Keratinocyte (primary cell): Measurements from ENCODE around the gene DACT2. TPM values are rescaled to one million over a fixed set of nuclear protein-coding genes. Genes with fewer than 3 reads are reported as not detected.

Experiments used
- DNase-seq: peaks from one replicate; pipeline ENCODE4 v3.0.0-alpha.2; 2011; ENCODE audit warnings: low read depth, missing footprints, low spot score
- FAIRE-seq: peaks from 2 replicates; lab custom pipeline; 2011; peaks lifted over from hg19 to GRCh38; lab: Jason Lieb, UNC
- H2AFZ ChIP-seq: 2 replicates; pipeline ENCODE4 v1.6.0; 2012; ENCODE audit warnings: low read length, control low read depth, inconsistent platforms; ENCODE audit not compliant: control insufficient read depth
- H3K27ac ChIP-seq: 2 replicates; pipeline ENCODE4 v1.5.1; 2011; ENCODE audit warnings: low read length; ENCODE audit not compliant: control insufficient read depth, insufficient read depth
- H3K27me3 ChIP-seq: 3 replicates; pipeline ENCODE4 v1.6.0; 2011; ENCODE audit warnings: low read length; ENCODE audit not compliant: control insufficient read depth, insufficient read depth; ENCODE audit errors: extremely low read depth
- H3K36me3 ChIP-seq, 2 experiments: 2 replicates in 1 of 2; 3 replicates in 1 of 2; pipeline ENCODE4 v1.5.1; 2011; ENCODE audit warnings: low read length in 2 of 2, mild to moderate bottlenecking in 1 of 2; ENCODE audit not compliant: control insufficient read depth in 2 of 2, insufficient read depth in 2 of 2; ENCODE audit errors: extremely low read depth in 1 of 2
- H3K4me1 ChIP-seq: 3 replicates; pipeline ENCODE4 v1.5.1; 2011; ENCODE audit warnings: low read length; ENCODE audit not compliant: control insufficient read depth, insufficient read depth; ENCODE audit errors: extremely low read depth
- H3K4me2 ChIP-seq: 3 replicates; pipeline ENCODE4 v1.6.0; 2011; ENCODE audit warnings: low read depth, low read length; ENCODE audit not compliant: control insufficient read depth, insufficient read depth; ENCODE audit errors: extremely low read depth
- H3K4me3 ChIP-seq, 3 experiments: fragments of 200-600 bp in 1 of 3; sonication (generic) in 1 of 3; 2 replicates in 2 of 3; 3 replicates in 1 of 3; pipeline ENCODE4 v1.5.1; 2011 to 2016; ENCODE audit warnings: low read length in 3 of 3, mild to moderate bottlenecking in 3 of 3, control low read depth in 2 of 3, inconsistent platforms in 1 of 3, low read depth in 1 of 3, mixed read lengths in 1 of 3, mixed run types in 1 of 3, moderate library complexity in 1 of 3; ENCODE audit not compliant: control insufficient read depth in 2 of 3, insufficient read depth in 2 of 3; ENCODE audit errors: extremely low read depth in 1 of 3
- H3K79me2 ChIP-seq: 2 replicates; pipeline ENCODE4 v1.6.0; 2012; ENCODE audit warnings: low read length; ENCODE audit not compliant: control insufficient read depth, insufficient read depth
- H3K9ac ChIP-seq: 3 replicates; pipeline ENCODE4 v1.6.0; 2011; ENCODE audit warnings: low read length; ENCODE audit not compliant: control insufficient read depth, insufficient read depth; ENCODE audit errors: extremely low read depth
- H3K9me1 ChIP-seq: 3 replicates; pipeline ENCODE4 v1.6.0; 2011; ENCODE audit warnings: low read length; ENCODE audit not compliant: control insufficient read depth, insufficient read depth; ENCODE audit errors: extremely low read depth
- H3K9me3 ChIP-seq: 2 replicates; pipeline ENCODE4 v1.5.1; 2012; ENCODE audit warnings: low read depth, low read length; ENCODE audit not compliant: control insufficient read depth
- H4K20me1 ChIP-seq: 3 replicates; pipeline ENCODE4 v1.6.0; 2011; ENCODE audit warnings: low read length; ENCODE audit not compliant: control insufficient read depth, insufficient read depth; ENCODE audit errors: extremely low read depth
- EZH2 ChIP-seq: IDR thresholded peaks from one replicate; pipeline ENCODE4 v1.6.1; 2012; ENCODE audit warnings: inconsistent platforms, mild to moderate bottlenecking, low read length, moderate library complexity
- dilution Hi-C: fragments of 300-500 bp; cut with MboI; formaldehyde crosslinking; loops from one replicate; pipeline ENCODE4 v1.7.0; 2020; ENCODE audit warnings: low sequenced_read_pairs; ENCODE audit not compliant: extremely low pct_ligation_motif_present
- polyA plus RNA-seq, 5 experiments: library from polyadenylated mRNA; depleted of rRNA in 3 of 5; stranded (reverse) in 3 of 5; stranded (forward) in 1 of 5; unstranded in 1 of 5; fragments of >200 nt; gene quantifications; 1 replicate in 1 of 5; 2 replicates in 3 of 5; 3 replicates in 1 of 5; pipeline versions ENCODE4 v1.2.1 to v1.2.3, GENCODE V29; 2011 to 2012; ENCODE audit warnings: missing spikeins in 2 of 5, low read depth in 1 of 5, low replicate concordance in 1 of 5
- TF ChIP-seq, protein P1 (sequence below), 3 experiments: IDR thresholded peaks in 1 of 3; conservative IDR thresholded peaks in 1 of 3; optimal IDR thresholded peaks in 1 of 3; 2 replicates in 2 of 3; 3 replicates in 1 of 3; pipeline versions ENCODE3 to v1.5.1; 2011; ENCODE audit warnings: low read length in 3 of 3, mild to moderate bottlenecking in 3 of 3, moderate library complexity in 2 of 3, control low read depth in 1 of 3, inconsistent platforms in 1 of 3; ENCODE audit not compliant: insufficient read depth in 2 of 3; ENCODE audit errors: extremely low read depth in 1 of 3

DACT2 gene
- polyA plus RNA-seq, 1 donor (not counting 4 experiments of a cell fraction or from before 2014, with no cell fraction given) = 0.09 TPM

DNA sequence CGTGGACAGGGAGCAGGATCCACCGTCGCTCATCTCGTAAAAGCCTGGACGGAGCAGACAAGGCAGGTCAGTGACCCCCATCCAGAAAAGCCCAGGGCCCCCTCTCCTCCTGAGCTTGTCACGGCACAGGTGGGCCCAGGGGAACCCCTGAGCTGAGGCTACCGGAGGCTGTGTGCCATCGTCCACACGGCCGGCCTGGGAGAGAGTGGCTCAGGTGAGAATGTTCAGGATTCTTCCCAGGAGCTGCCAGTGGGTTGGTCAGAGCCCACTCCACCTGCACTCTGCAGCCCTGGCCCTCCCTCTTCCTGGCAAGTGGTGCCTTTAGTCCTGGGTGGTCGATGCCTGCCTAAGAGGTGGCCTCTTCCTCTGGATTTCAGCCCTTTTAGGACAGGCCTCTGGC lies 9.2 kb downstream of the DACT2 start:
- Histone ChIP-seq H3K36me3 (no peaks in the 10 kb centered on the region), H3K27me3 (peaks cover 10% of the 10 kb centered on the region), H3K4me1 (peaks cover 18% of the 10 kb centered on the region), H3K4me2 (no peak overlapping the region), H4K20me1 (no peaks in the 10 kb centered on the region), H3K9me1 (no peaks in the 10 kb centered on the region), H3K79me2 (no peaks in the 10 kb centered on the region), H3K27ac (no peak overlapping the region), H3K9me3 (no peaks in the 10 kb centered on the region), H2AFZ (no peak overlapping the region), H3K4me3 (no peak overlapping the region), H3K9ac (no peak overlapping the region)
- no peak for DNase-seq
- dilution Hi-C loops = no loop called here
- FAIRE-seq = no peak
- TF ChIP-seq EZH2 = no peak
- TF ChIP-seq, protein P1, sequence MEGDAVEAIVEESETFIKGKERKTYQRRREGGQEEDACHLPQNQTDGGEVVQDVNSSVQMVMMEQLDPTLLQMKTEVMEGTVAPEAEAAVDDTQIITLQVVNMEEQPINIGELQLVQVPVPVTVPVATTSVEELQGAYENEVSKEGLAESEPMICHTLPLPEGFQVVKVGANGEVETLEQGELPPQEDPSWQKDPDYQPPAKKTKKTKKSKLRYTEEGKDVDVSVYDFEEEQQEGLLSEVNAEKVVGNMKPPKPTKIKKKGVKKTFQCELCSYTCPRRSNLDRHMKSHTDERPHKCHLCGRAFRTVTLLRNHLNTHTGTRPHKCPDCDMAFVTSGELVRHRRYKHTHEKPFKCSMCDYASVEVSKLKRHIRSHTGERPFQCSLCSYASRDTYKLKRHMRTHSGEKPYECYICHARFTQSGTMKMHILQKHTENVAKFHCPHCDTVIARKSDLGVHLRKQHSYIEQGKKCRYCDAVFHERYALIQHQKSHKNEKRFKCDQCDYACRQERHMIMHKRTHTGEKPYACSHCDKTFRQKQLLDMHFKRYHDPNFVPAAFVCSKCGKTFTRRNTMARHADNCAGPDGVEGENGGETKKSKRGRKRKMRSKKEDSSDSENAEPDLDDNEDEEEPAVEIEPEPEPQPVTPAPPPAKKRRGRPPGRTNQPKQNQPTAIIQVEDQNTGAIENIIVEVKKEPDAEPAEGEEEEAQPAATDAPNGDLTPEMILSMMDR (optimal IDR thresholded peaks at IDR 0.05 in 1 of 3, IDR thresholded peaks at IDR 0.05 in 1 of 3, conservative IDR thresholded peaks at IDR 0.05 in 1 of 3; ENCODE audit: extremely low read depth in 1 of 3, insufficient read depth in 2 of 3, low read length in 3 of 3) = no peak

DNA sequence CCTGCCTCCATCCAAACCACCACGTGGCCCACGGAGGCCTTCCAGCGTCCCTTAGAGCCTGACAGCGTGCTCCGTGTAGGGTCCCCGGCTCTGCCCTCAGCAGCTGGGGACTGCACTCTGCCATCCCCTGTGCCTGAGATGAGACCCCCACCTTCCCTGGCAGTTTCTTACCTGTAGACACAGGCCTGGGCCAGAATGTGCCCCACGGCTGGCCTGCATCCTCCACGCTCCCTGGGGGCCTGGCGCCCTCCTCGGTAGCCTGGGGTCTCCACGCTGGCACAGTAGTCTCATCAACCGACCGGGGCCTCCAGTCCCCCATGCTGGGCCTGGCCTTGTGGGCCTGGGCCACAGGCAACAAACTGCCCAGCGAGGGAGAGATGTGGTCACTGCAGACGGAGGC lies 9.6 kb downstream of the DACT2 start:
- no peak overlapping the region for H3K4me2 ChIP-seq
- TF ChIP-seq, protein P1 (optimal IDR thresholded peaks at IDR 0.05 in 1 of 3, IDR thresholded peaks at IDR 0.05 in 1 of 3, conservative IDR thresholded peaks at IDR 0.05 in 1 of 3; ENCODE audit: extremely low read depth in 1 of 3, insufficient read depth in 2 of 3, low read length in 3 of 3) = no peak
- TF ChIP-seq EZH2 = no peak
- no peaks in the 10 kb centered on the region for H3K9me3 ChIP-seq
- H2AFZ ChIP-seq = no peak overlapping the region
- H3K36me3 ChIP-seq = no peaks in the 10 kb centered on the region
- no peaks in the 10 kb centered on the region for H3K79me2 ChIP-seq
- H4K20me1 ChIP-seq = no peaks in the 10 kb centered on the region
- peaks cover 7% of the 10 kb centered on the region for H3K27me3 ChIP-seq
- FAIRE-seq = no peak
- no peak overlapping the region for H3K27ac ChIP-seq
- no peak overlapping the region for H3K9ac ChIP-seq
- no peak for DNase-seq
- H3K4me3 ChIP-seq = no peak overlapping the region
- dilution Hi-C loops = no loop called here
- H3K4me1 ChIP-seq = peaks cover 14% of the 10 kb centered on the region
- no peaks in the 10 kb centered on the region for H3K9me1 ChIP-seq
